NCI-H2171 (cell line): ENCODE measurements around the gene SORCS2.
A peak's percentile ranks its signal among the peaks of the same experiment; 100 is the strongest.

Experiments used
- DNase-seq: peaks from one replicate; lab custom pipeline; 2025; lab: John Stamatoyannopoulos, UW

Gene SORCS2

DNA sequence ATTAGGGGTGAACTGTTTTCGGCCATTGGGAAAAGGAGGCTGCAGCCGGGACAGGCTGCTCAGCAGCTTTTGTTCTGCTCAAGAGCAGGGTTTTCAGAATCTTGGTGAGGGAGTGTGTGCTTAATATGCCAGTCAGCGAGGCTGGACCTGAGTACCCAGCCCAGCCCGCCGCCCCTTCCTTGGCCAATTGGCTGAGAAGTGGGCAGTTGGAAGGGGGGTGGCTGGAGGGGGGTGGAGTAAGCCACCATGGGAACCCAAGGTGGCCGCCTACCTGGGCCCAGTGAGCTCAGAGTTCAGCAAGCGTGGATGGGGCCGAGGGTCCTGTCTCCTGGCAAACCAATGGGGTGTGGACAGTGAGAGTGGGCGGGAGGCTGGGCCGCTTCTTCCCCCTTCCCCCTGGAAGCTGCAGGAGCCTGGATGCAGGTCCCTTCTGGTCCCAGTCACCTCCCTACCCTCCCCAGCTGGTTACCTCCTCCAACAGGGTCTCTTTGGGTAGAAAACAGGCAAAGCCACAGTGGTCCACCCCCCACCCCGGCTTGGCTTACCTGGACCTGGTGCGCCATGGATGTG is 52.5 kb downstream of the SORCS2 start:
- no peak for DNase-seq

DNA sequence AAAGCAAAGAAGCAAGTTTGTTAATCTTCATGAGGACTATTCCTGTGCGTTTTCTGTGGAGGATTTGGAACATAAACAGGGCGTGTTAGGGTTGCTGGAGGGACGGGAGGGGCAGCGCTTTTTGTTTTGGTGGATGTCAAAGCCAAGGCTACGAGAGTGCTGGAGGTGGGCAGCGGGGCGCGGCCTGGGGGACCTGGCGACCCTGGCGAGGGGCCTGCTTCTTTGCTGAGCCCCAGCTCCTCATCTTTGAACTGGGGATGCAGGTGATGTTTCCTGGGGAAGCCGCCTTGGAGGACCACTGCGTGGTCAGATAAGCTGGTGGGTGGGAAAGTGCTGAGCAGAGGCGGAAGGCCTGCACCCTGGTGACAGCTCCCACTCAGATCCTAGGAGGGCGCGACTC is 55.2 kb downstream of the SORCS2 start:
- DNase-seq, result no peak

DNA sequence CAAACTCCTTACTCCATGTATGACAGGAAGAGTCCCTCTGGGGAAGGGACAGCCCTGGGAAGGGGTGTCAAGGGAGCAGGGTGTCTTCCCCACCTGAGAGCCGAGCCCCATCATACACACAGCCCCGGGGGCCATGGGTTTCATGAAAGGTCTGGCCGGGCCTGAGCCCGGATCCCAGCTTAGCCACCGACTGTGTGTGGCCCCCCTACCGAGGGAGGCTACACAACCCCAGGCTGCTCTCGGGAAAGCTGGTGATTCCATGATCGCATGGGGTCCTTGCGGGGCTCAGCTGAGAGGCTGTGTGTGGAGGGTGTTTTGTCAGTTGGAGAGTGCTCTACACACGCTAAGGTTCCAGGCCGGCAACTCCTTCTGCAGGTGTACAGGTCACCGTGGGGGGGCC is 55.6 kb downstream of the SORCS2 start:
- DNase-seq, result no peak

DNA sequence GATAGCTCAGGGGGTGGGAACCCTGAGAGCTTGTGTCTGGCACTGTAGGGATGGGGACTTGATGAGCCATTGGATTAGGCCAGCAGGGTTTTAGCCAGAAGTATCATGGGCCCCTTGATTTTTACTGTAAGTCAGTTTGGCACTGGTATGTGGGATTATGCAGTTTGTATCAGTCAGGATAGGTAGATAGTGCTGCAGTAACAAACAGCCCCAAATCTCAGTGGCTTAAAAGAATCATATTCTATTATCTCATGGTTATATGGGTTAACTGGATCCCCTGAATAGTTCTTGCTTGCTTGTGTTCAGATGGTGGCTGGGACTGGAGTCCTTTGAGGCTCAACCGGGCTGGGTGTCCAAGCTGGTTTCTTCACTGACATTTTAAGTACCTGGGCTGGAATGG is 56.5 kb downstream of the SORCS2 start:
- DNase-seq, result no peak

DNA sequence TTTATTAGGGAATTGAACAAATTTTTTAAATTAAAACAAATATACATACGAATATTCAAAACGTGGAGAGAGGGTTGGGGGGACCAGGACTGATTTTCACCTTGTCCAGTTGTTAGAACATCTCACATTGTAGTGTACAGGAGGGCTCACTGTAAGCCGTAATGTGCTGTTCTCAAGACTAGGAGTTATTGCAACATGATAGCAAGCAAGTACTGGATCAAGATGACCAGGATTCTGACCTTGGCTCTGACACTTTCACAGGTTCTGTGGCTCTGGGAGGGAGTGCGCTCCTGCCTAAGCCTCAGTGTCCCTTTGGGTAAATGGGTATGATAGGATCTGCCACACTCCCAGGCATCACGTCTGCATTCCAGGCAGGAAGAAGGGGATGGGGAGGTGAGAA is 59.0 kb downstream of the SORCS2 start:
- DNase-seq, result no peak

DNA sequence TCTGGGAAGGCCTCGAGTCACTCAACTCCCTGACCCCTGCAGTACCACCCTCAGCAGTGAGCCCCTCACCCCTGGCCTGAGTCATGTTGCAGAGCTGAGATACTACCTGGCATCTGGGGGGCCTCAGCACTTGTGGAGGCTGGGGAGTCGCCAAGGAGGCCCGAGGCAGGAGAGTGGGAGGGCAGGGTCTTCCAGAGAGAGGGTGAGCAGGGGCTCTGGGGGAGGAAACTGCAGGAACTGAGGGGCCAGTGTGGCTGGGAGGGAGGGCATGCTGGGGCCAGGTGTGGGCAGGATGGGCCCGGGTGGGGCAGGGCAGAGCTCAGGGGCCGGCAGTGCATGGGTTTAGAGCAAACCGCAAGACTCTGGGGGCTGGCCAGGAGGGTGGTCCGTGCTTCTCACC is 59.7 kb downstream of the SORCS2 start:
- DNase-seq, result no peak

DNA sequence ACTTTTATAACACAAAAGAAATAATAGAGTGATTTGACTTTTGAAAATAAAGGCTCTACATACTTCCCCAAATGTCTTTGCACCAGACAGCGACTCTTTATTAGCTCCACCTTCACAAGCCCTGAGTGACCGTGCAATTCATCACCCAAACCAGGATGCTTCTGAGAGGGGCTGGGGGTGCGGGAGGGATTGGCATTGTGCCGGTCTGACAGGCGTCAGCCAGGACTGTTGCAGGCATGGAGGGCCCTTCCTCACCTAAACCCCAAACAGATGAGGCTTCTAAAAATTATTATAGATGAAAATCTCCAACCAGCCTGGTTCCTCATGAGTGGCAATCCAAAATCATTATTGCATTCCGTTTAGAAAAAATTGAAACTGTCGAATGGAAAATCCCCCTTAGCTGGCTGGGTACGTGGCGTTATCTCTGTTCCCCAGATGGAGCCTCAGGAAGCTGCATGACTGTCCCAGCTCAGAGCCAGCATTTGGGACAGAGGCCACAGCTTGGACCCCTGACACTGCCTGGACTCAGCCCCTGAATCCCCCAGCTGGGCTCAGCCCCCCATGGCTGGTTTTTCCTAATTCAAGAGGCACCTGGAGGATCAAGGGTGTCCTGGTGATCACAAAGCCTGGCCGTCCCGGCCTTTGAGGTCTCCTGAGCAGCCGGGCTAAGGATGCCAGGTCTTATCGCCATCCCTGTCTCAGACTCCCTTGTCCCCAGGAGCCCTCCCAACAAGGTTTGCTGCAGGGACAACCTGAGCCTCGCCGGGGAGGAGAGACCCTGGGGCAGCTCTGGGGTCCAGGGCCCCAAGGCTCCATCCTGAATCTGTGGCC is 60.4 kb downstream of the SORCS2 start:
- no peak for DNase-seq

DNA sequence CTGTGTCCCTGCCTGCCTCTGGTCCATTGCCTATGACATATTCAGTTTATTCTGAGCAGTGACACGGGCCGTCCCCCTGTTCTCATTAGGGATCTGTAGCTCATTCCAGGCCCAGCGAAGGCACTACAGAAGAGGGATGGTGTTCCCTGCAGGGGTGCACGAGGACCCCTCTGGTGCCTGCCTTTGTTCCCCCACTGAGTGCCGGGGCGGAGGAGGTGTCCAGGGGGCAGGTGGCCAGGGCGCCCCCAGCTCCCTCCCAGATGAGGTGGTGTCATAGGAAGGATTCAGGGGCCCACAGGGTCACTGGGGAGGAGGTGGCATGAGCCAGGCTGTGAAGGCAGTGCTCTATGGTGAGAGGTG is 61.0 kb downstream of the SORCS2 start:
- no peak for DNase-seq

DNA sequence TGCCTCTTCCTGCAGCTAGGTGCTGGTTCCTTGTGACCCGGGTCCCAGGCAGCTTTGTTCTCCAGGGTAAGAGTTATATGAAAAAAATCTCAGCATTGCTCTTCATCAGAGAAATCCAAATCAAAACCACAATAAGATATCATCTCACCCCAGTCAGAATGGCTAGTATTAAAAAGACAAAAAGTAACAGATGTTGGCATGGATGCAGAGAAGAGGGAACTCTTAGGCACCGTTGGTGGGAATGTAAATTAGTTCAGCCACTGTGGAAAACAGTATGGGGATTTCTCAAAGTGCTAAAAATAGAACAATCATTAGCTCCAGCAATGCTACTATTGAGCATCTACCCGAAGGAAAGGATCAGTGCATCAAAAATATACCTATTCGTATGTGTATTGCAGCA is 61.5 kb downstream of the SORCS2 start:
- no peak for DNase-seq

DNA sequence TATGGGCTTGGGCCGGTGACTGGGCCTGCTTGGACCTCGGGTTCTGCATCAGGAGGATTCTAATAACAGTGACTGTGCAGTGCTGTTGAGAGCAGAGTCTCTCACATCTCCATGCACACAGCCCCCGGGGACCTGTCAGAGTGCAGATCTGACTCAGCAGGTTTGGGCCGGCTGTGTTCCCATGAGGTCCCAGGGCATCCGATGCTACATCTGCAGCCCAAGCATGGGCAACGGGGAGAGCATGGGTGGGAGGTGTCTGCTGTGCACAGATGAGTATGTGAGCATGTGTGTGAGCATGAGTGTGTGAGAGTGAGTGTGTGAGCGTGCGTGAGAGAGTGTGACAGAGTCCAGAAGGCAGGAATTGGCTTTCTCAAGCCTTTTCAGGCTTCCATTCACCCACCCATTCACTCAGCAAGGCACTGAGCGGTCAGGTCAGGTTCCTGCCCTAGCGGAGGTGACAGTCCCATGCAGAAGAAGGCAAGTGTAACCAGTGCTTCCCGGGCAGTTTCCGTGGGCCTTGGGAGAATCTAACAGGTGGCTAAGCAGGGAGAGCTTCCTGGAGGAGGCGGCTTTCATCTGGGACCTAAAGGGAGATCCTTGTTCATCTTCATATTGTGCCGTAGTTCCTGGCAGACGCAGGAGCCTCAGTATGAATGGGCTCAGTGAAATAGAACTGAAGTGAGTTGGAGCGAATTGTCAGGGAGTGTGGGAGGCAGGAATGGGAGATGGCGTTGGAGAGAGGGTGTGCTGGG is 62.6 kb downstream of the SORCS2 start:
- DNase-seq, result peak; percentile 66

DNA sequence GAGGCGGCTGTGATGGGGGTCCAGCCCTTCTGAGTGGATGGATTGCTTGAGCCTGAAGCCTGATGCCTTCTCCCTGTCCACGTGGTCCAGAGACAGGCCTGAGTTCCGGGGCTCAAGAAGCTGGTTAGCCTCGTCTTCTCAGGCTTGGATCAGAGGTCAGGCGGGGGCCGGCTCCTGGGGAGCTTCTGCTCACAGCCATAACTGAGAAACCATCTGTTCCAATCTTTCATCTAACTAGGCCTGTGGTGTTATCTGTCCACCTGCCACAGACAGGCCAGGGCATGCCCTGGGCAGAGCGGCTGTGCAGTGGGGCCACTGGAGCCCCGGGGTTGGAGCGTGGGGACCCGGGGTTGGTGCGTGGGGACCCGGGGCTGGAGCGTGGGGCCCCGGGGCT is 63.1 kb downstream of the SORCS2 start:
- no peak for DNase-seq

DNA sequence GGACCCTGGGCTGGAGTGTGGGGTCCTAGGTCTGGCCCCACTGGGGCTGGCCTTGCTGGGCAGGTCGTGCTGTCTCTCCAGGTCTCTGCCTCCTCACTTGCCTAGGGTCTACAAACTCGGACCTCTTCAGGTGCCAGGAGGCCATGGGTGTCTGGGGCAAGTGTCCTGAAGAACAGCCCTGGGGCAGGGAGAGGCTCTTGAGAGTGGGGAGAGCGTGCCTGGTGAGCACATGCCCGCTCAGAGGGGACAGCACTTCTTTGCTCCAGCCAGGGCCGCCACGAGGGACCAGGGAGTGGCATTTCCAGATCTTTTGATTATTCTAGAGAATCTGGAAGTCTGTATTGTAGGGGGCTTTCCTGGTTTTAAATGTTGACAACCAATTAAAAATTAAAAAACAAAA is 63.7 kb downstream of the SORCS2 start:
- no peak for DNase-seq

DNA sequence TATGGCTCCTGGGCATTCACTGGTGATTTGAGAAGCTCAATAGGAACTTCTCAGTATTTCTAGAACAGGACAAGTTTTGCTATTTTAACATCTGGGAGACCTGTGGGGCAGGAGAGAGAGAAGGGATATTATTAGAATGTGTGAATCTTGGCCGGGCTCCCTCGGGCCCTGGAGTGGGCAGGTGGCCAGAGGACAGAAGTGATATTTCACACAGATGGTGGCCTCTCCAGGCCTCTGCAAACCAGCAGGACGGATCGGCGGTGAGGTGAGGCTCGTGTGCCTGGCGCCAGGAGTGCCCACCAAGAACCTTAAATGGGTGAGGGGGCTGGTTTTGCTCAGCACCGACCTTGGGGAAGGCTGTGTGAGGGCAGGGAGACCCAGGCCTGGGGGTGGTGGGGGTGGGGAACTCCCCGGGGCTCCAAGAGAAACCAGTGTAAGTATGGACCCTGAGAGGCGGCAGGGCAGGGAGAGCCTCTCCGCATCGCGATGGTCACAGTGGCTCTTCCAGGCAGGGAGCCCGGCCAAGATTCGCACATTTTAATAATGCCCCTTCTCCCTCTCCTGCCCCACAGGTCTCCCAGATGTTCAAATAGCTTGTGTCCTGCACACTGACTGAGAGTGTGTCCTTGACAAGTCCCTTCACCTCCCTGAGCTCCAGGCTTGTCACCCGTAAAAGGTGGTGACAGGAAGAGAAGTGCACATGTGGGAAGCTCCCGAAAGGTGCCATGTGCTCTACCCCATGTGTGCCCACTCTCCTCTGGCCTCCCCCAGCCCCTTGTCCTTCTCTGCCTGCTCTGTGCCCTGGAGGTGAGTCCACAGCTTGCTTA is 64.9 kb downstream of the SORCS2 start:
- no peak for DNase-seq

DNA sequence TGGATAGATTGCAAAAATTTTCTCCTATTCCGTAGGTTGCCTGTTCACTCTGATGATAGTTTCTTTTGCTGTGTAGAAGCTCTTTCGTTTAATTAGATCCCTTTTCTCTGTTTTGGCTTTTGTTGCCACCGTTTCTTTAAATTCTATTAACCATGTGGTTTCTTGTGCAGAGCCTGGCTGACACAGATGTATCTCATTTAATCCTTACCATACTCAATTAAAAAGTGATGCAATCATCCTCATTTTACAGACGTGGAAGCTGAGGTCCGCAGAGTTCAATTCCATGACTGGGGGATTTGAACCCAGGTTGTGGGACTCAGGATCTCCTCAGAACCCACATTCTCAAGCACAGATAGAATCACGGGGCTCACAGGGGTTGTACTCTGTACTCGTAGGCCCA is 66.7 kb downstream of the SORCS2 start:
- DNase-seq, result no peak

DNA sequence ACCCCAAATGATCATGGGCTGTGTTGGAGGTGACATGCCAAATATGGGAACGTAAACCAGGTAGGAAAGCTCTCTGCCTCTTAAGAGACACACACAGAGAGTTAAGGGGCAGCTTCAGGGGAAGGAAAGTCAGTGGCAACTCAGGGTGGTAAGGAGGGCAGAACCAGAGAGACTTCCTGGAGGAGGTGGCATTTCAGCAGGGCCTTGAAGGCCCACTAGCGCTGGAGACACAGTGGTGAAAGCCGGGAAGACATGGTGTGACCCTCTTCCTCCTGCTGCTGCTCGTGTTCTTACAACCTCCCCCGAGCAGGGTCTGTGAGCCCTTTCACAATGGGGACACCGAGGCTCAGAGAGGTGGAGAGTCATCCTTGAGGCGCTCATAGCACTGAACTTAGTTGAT is 68.2 kb downstream of the SORCS2 start:
- DNase-seq, result no peak

DNA sequence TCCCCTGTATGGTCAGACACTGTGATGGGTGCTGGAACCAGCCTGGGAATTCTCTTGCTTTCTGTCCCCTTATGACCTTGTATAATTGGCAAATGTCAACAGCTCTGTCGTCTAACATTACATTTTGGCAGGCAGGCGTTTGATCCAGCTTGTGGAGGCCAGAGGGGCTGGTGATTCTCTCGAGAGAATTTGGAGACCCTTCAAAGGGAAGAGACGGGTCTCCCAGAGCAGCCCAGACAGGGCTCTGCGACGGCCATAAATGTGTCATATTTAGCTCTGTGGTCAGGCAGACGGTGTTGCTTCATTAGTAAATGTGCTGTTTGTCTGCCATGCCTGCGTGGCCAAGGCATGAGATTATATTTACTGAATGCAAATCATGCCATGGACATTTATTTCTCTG is 68.7 kb downstream of the SORCS2 start:
- DNase-seq, result no peak

DNA sequence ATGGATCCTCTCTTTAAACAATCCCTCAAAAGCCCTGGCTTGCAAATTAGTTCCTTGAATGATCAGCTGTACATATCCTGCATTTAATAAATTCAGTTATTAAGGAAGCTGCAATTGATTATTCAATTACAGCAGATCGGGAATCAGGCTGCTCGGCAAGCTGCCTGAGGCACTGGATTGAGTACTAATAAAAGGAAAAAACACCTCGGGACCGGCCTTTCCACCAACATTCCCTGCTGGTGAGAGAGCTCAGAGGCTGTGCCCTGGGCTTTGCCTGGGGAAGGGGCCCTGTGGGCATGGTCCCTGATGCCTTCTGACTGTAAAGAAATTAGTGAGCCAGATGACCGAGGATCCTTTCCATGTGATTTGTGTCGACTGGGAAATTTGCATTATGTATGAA is 69.2 kb downstream of the SORCS2 start:
- DNase-seq, result no peak

DNA sequence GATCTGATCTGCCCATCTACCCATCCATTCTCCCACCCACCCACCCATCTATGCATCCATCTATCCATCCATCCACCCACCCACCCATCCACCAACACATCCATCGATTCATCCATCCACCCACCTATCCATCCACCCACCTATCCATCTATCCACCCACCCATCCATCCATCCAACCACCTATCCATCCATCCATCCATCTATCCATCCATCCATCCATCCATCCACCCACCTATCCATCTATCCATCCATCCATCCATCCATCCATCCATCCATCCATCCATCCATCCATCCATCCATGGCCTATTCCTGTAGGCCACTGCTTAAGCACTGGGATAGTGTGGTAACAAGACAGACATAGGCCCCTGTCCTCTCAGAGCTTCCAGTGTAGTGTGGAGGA is 69.8 kb downstream of the SORCS2 start:
- no peak for DNase-seq

DNA sequence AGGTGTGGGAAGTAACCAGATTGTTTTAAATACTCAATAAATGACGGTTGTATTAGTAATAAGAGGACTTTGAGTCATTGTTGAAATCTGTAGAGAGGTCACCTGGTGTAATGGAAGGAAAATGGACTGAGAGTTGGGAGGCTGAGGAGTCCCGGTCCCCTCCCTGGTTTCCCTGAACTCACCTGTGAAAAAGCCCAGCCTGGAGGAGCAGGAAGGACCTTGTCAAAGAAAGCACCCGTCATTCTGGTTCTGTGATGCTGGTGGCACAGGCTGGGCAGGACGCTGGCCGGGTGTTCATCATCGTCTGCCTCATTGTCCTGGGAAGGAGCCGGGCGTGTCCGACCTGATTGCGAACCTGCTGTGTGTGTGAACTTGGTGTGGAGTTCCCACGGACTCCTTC is 70.8 kb downstream of the SORCS2 start:
- DNase-seq, result no peak

DNA sequence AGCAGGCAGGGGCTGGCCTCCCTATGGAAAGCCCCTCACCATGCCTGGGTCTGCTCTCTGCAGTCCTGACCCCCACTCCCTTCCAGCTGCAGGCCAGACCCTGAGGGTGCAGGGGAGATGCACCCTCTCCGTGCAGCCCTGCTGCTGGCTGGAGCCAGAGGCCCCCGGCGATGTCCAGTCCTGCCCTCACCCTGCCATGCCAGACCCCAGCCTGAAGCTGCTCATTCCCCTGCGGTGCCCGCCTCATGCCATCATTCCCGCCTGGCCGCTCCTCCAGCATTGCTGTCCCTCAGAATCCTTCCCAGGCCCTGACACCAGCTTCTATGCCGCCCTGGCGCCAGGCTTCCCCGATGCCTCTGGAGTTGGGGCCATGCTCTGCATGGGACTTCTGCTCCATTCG is 72.4 kb downstream of the SORCS2 start:
- no peak for DNase-seq

DNA sequence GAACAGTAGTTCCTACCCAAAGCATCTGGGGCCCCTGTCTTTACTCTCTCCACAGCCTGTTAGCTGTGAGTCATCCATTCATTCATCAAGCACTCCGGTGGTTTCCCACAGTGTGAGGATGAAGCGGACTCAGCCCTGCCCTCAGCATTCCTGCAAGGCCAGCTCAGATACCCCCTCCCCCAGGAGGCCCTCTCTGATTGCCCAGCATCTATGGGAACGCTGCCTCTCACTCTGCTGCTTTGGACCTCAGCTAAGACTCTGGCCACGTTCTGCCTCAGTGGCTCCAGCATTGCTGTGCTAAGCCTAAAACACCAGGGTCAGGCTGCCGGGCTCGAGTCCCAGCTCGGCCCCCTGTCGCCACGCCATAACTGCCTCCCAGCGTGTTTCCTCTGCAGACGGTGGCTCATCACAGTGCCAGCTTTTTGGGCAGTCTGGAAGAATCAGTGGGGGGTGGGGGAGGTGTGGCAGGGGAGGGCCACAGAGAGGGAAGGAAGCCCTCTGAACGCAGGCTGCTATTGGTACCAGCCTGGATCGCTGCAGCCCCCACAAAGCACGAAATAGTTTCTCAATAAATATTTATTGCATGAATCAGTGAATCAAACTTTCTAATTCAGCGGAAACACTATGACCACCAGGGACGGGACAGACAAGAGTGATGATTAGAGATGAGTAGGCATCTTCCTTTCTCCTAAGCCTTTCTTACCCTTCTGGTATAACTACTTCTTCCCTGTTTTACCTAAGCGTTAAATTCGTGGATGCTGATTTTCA is 74.4 kb downstream of the SORCS2 start:
- no peak for DNase-seq

DNA sequence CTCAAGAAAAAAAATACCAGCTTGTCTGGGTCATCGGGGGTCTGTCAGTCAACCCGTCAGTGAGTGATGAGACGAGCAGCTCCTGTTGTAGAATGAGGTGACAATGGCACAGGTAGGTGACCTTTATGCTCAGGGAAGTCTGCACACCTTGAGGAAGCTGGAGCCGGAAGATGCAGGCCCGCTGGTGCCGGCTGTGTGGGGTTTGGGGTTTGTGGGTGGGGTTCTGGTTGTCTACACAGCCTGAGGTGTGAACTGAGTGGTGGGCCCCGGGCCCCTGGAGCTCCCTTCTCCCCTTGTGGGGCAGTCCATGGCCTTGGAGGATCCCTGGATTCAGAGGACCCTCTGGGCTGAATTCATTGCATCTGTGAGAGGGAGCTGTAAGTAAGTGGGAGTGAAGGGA is 75.5 kb downstream of the SORCS2 start:
- no peak for DNase-seq
